DND-41 (cell line): Measurements from ENCODE around the gene MAP2K1.

Experiments
- CTCF ChIP-seq: IDR thresholded peaks from 2 replicates; pipeline ENCODE4 v1.5.1; 2012; ENCODE audit warnings: borderline replicate concordance, low read length, moderate library complexity, mild to moderate bottlenecking; ENCODE audit not compliant: poor library complexity, severe bottlenecking; ENCODE audit errors: extremely low read depth
- EZH2 ChIP-seq: IDR thresholded peaks from 3 replicates; pipeline ENCODE4 v1.6.1; 2012; ENCODE audit warnings: borderline replicate concordance, low read depth, mild to moderate bottlenecking, moderate library complexity, low read length, inconsistent platforms; ENCODE audit not compliant: severe bottlenecking

DNA sequence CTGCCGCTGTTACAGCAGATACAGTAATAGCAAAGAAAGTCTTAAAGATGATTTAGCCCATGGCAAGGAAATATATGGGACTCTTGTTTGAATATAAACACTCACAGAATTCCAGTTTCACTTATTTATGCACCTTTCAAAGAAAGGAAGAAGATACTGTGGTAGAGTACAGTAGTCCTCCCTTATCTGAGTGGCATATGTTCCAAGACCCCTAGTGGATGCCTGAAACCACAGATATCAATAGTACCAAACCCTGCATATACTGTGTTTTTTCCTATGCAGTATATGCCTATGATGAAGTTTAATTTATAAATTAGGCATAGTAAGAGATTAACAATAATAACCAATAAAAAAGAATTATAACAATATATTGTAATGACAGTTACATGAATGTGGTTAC lies 8.2 kb downstream of the MAP2K1 start:
- TF ChIP-seq CTCF, result no peak
- TF ChIP-seq EZH2, result no peak
